Neutrophil (primary cell): Measurements from ENCODE around the gene RIPK4.
"Not testable (repeated sequence)": the region's sequence is repeated elsewhere in the genome, so short reads cannot be mapped to it uniquely, and the experiment has no call there.

Source experiments
- H3K27ac ChIP-seq: fragments of 200-600 bp; sonication (generic); 2 replicates; pipeline ENCODE4 v1.5.1; 2016; ENCODE audit warnings: mild to moderate bottlenecking, moderate library complexity
- H3K27me3 ChIP-seq: fragments of 200-600 bp; sonication (generic); 2 replicates; pipeline ENCODE4 v1.6.0; 2016; ENCODE audit warnings: mild to moderate bottlenecking
- H3K36me3 ChIP-seq: fragments of 200-600 bp; sonication (generic); 2 replicates; pipeline ENCODE4 v1.5.1; 2017
- H3K4me1 ChIP-seq, 2 experiments: fragments of 200-600 bp in 1 of 2; sonication (generic) in 1 of 2; 1 replicate in 1 of 2; 2 replicates in 1 of 2; pipeline versions ENCODE4 v1.5.1 to v1.6.1; 2013 to 2016; ENCODE audit warnings: low read depth in 1 of 2, low read length in 1 of 2, mild to moderate bottlenecking in 1 of 2, moderate library complexity in 1 of 2; ENCODE audit not compliant: control insufficient read depth in 1 of 2, insufficient read depth in 1 of 2
- H3K4me3 ChIP-seq, 2 experiments: fragments of 200-600 bp in 1 of 2; sonication (generic) in 1 of 2; 1 replicate in 1 of 2; 2 replicates in 1 of 2; pipeline ENCODE4 v1.5.1; 2013 to 2016; ENCODE audit warnings: low read depth in 1 of 2, low read length in 1 of 2, mild to moderate bottlenecking in 1 of 2, moderate library complexity in 1 of 2
- H3K9me3 ChIP-seq: fragments of 200-600 bp; sonication (generic); 2 replicates; pipeline ENCODE4 v1.5.1; 2016
- TF ChIP-seq, protein P1 (sequence below): fragments of 200-600 bp; sonication (generic); IDR thresholded peaks from 2 replicates; pipeline ENCODE4 v1.5.1; 2016; ENCODE audit warnings: antibody characterized with exemption

The RIPK4 gene

DNA sequence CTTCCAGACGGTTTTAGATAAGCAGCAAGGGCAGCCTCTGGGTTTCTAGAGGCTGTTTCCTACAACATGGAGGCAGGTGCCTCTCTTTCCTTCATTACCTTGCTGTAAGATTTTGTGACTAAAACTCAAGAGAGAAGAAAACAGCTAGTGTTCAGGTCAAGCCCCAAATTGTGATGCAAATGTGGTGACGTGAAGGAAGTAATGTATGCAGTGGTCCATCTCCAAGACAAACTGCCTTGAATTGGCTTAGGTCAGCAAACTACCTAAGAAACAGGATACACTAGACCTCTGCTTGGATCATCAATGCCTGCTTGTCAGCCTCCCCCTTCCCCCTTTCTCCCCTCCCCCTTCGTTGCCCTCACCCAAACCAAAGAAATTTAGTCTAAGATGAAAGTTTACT is 28.9 kb upstream of the RIPK4 start:
- Histone ChIP-seq H3K4me3 (no peak overlapping the region), H3K27ac (no peak overlapping the region), H3K27me3 (peaks cover 3% of the 10 kb centered on the region), H3K4me1 (no peaks in the 10 kb centered on the region), H3K36me3 (peaks cover 3% of the 10 kb centered on the region), H3K9me3 (no peaks in the 10 kb centered on the region)
- TF ChIP-seq, protein P1, sequence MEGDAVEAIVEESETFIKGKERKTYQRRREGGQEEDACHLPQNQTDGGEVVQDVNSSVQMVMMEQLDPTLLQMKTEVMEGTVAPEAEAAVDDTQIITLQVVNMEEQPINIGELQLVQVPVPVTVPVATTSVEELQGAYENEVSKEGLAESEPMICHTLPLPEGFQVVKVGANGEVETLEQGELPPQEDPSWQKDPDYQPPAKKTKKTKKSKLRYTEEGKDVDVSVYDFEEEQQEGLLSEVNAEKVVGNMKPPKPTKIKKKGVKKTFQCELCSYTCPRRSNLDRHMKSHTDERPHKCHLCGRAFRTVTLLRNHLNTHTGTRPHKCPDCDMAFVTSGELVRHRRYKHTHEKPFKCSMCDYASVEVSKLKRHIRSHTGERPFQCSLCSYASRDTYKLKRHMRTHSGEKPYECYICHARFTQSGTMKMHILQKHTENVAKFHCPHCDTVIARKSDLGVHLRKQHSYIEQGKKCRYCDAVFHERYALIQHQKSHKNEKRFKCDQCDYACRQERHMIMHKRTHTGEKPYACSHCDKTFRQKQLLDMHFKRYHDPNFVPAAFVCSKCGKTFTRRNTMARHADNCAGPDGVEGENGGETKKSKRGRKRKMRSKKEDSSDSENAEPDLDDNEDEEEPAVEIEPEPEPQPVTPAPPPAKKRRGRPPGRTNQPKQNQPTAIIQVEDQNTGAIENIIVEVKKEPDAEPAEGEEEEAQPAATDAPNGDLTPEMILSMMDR = no peak

DNA sequence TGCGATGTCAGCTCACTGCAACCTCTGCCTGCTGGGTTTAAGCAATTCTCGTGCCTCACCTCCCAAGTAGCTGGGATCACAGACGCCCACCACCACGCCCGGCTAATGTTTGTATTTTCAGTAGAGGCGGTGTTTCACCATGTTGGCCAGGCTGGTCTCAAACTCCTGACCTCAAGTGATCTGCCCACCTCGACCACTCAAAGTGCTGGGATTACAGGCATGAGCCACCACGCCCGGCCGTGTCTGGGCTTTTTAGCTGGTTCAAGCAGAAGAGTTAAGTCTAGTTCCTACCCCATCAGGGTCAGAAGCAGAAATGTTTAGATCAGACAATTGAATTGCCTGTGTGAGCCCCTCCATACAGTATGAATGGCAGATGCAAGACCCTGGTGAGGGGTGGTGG is 27.7 kb upstream of the RIPK4 start:
- TF ChIP-seq, protein P1 = no peak
- Histone ChIP-seq H3K36me3 (no peaks in the 10 kb centered on the region), H3K4me3 (no peak overlapping the region), H3K27me3 (peaks cover 6% of the 10 kb centered on the region), H3K27ac (no peak overlapping the region), H3K4me1 (no peaks in the 10 kb centered on the region), H3K9me3 (no peaks in the 10 kb centered on the region)

DNA sequence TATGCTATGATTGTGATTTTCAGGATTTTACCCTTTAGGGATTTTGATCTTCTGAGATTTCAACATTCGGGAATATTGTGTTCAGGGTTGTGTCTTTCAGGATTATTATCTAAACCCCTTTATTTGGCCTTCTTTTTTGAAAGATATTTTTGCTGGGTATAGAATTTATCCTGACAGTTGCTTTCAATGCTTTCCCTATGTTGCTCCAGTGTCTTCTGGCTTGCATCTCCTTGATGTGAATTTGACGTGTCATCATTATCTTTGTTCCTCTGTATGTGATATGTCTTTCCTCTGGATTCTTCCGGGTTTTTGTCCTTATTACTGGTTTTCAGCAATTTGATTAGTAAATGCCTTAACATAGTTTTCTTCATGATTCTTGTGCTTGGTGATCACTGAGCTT is 25.9 kb upstream of the RIPK4 start:
- TF ChIP-seq, protein P1 = no peak
- no peaks in the 10 kb centered on the region for H3K4me1 ChIP-seq
- no peaks in the 10 kb centered on the region for H3K9me3 ChIP-seq
- no peak overlapping the region for H3K27ac ChIP-seq
- no peak overlapping the region for H3K4me3 ChIP-seq
- peaks cover 20% of the 10 kb centered on the region for H3K27me3 ChIP-seq
- H3K36me3 ChIP-seq = no peaks in the 10 kb centered on the region

DNA sequence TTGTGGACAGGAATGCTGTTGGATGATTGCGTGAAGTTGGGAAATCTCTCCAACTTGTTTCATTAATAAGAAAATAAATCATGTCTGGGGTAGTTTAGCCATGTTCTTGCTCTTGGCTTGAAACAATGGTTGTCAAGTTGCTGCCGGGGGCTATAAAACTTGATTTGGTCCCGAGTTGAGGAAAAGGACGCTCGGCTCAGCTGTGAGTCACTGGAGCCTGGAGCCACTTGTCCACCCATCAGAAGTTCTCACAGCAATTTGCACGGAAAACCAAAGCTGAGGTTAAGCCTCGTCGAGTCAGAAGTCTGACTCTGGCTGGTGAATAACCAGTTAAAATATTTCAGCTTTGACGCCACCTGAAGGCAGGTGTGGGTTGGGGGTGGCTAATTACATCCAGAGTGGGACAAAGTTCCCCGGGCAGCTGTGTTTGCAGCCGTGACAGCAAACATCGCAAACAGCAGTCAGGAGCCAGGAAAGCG is 19.7 kb upstream of the RIPK4 start:
- no peak overlapping the region for H3K4me3 ChIP-seq

GRCh38 chr21:41785262-41785661 is 18.4 kb upstream of the RIPK4 start:
- H3K4me3 ChIP-seq, H3K36me3 ChIP-seq, H3K4me1 ChIP-seq, H3K9me3 ChIP-seq, H3K27ac ChIP-seq: not testable (repeated sequence)
- H3K27me3 ChIP-seq = peaks cover 64% of the 10 kb centered on the region

More for the DNA sequence above, 19.7 kb upstream of the RIPK4 start:
- Histone ChIP-seq H3K27ac (no peak overlapping the region), H3K36me3 (no peaks in the 10 kb centered on the region), H3K27me3 (peaks cover 52% of the 10 kb centered on the region), H3K9me3 (no peaks in the 10 kb centered on the region), H3K4me1 (no peaks in the 10 kb centered on the region)
- TF ChIP-seq, protein P1 = no peak

- Histone ChIP-seq H3K4me3 (no peak overlapping the region), H3K27ac (no peak overlapping the region), H3K4me1 (no peaks in the 10 kb centered on the region), H3K27me3 (peaks cover 69% of the 10 kb centered on the region), H3K36me3 (no peaks in the 10 kb centered on the region), H3K9me3 (no peaks in the 10 kb centered on the region)
- TF ChIP-seq, protein P1 = no peak
Measured at GRCh38 chr21:41784456-41785102, 17.7 kb upstream of the RIPK4 start.
